MCF 10A (cell line): Measurements from ENCODE around the gene SHISA5. TPM values are rescaled to one million over a fixed set of nuclear protein-coding genes. Genes with fewer than 3 reads are reported as not detected.
A peak's percentile ranks its signal among the peaks of the same experiment; 100 is the strongest.

Experiments used
- BruUV-seq: library from RNA; stranded (reverse); fragments of 400-500 nt; replicated peaks from 2 replicates; lab custom pipeline; 2021; lab: Mats Ljungman, UMichigan
- CTCF ChIA-PET: fragments of 300-600 bp; sonication (Branson Sonifier 250); formaldehyde crosslinking; extraction: SDS; loops from one replicate; lab custom pipeline; 2021; ENCODE audit warnings: antibody characterized with exemption, inconsistent platforms; lab: Yijun Ruan, JAX
- POLR2A ChIA-PET: fragments of 300-600, 350-650 bp; sonication (Branson Sonifier 250); formaldehyde crosslinking; extraction: SDS; loops from one replicate; lab custom pipeline; 2020; ENCODE audit warnings: antibody characterized with exemption, inconsistent platforms; lab: Yijun Ruan, JAX
- DNase-seq: peaks from one replicate; pipeline ENCODE4 v3.0.0-alpha.2; 2018; ENCODE audit not compliant: unreplicated experiment
- H3K27ac Mint-ChIP-seq: one replicate; pipeline ENCODE4 v1.8.0; 2022; ENCODE audit warnings: mild to moderate bottlenecking, low read depth, mixed read lengths; ENCODE audit not compliant: unreplicated experiment
- H3K27me3 Mint-ChIP-seq: one replicate; pipeline ENCODE4 v1.8.0; 2022; ENCODE audit warnings: mixed read lengths; ENCODE audit not compliant: insufficient read depth, unreplicated experiment
- H3K36me3 Mint-ChIP-seq: one replicate; pipeline ENCODE4 v1.8.0; 2022; ENCODE audit warnings: mild to moderate bottlenecking, moderate library complexity, mixed read lengths; ENCODE audit not compliant: insufficient read depth, unreplicated experiment
- H3K4me1 Mint-ChIP-seq: one replicate; pipeline ENCODE4 v1.8.0; 2022; ENCODE audit warnings: mixed read lengths; ENCODE audit not compliant: insufficient read depth, unreplicated experiment
- H3K4me3 Mint-ChIP-seq: one replicate; pipeline ENCODE4 v1.8.0; 2022; ENCODE audit warnings: mild to moderate bottlenecking, moderate library complexity, mixed read lengths; ENCODE audit not compliant: unreplicated experiment
- H3K9me3 Mint-ChIP-seq: one replicate; pipeline ENCODE4 v1.8.0; 2022; ENCODE audit warnings: mixed read lengths; ENCODE audit not compliant: unreplicated experiment
- CTCF ChIP-seq: fragments of 200-600 bp; IDR thresholded peaks from one replicate; pipeline ENCODE4 v1.8.0; 2022; ENCODE audit warnings: antibody characterized with exemption, mild to moderate bottlenecking; ENCODE audit not compliant: unreplicated experiment
- intact Hi-C: fragments of 100-400 bp; cut with micrococcal nuclease; formaldehyde crosslinking; loops from 2 replicates; pipeline ENCODE4 v1.14.1; 2022
- total RNA-seq: library from RNA; stranded (reverse); gene quantifications from 2 replicates; pipeline ENCODE4 v1.2.3, GENCODE V29; 2022

The SHISA5 gene
- total RNA-seq, 1 experiment from 2014 or later = 131 TPM

GRCh38 chr3:48467473-48468267 lies 36.3 kb downstream of the SHISA5 start:
- intact Hi-C loops = loop anchor here (5.0 kb wide), 1 partner anchor 195 kb away; the partner anchor contains the start of gene CELSR3
- Mint-ChIP-seq H3K9me3 (no peaks in the 10 kb centered on the region), H3K27ac (peak overlapping the region; percentile 22), H3K4me1 (peaks cover 25% of the 10 kb centered on the region), H3K36me3 (peaks cover 50% of the 10 kb centered on the region), H3K4me3 (no peak overlapping the region), H3K27me3 (no peaks in the 10 kb centered on the region)
- ChIA-PET POLR2A (interaction anchor here (0.9 to 1.3 kb wide), 2 partner anchors 10 to 132 kb away, joined by 4 read pairs; no protein-coding TSS in a partner anchor), CTCF (interaction anchor here (0.6 to 1.7 kb wide), 4 partner anchors 32 to 199 kb away, joined by 3 to 8 read pairs (median 5); no protein-coding TSS in a partner anchor)
- no peak for TF ChIP-seq CTCF
- no peak for DNase-seq
- BruUV-seq = no TSS peak

- CTCF ChIA-PET = interaction anchor here (0.9 to 1.7 kb wide), 4 partner anchors 31 to 199 kb away, joined by 3 to 8 read pairs (median 4); no protein-coding TSS in a partner anchor
- Mint-ChIP-seq H3K27me3 (no peaks in the 10 kb centered on the region), H3K36me3 (peaks cover 47% of the 10 kb centered on the region), H3K27ac (peak overlapping the region; percentile 99), H3K4me1 (peaks cover 25% of the 10 kb centered on the region), H3K4me3 (peak overlapping the region; percentile 67), H3K9me3 (no peaks in the 10 kb centered on the region)
- intact Hi-C loops = loop anchor here (5.0 kb wide), 1 partner anchor 195 kb away; the partner anchor contains the start of gene CELSR3
- no TSS peak for BruUV-seq
- no peak for DNase-seq
- no peak for TF ChIP-seq CTCF
- POLR2A ChIA-PET = interaction anchor here (0.6 to 2.0 kb wide), 3 partner anchors 10 to 1774 kb away, joined by 4 to 12 read pairs (median 4); partner anchors contain the start of gene ATRIP
Observed at GRCh38 chr3:48467110-48467454, 36.9 kb downstream of the SHISA5 start.

- Mint-ChIP-seq H3K4me3 (peak overlapping the region; percentile 67), H3K9me3 (no peaks in the 10 kb centered on the region), H3K4me1 (peaks cover 25% of the 10 kb centered on the region), H3K27me3 (no peaks in the 10 kb centered on the region), H3K27ac (peak overlapping the region; percentile 99), H3K36me3 (peaks cover 47% of the 10 kb centered on the region)
- intact Hi-C loops = loop anchor here (5.0 kb wide), 1 partner anchor 196 kb away; the partner anchor contains the start of gene CELSR3
- no TSS peak for BruUV-seq
- no peak for TF ChIP-seq CTCF
- POLR2A ChIA-PET = interaction anchor here (0.6 to 2.0 kb wide), 12 partner anchors 9 to 1774 kb away, joined by 3 to 12 read pairs (median 4); partner anchors contain the start of genes ATRIP, CCDC51 and SHISA5
- DNase-seq = no peak
- CTCF ChIA-PET = interaction anchor here (0.9 to 1.7 kb wide), 6 partner anchors 9 to 198 kb away, joined by 3 to 8 read pairs (median 3); no protein-coding TSS in a partner anchor
Observed at GRCh38 chr3:48466386-48467109, 37.4 kb downstream of the SHISA5 start.
